Tibial nerve (tissue), 4 donors: ENCODE measurements around the gene LTBP3.

Experiments
- CTCF ChIP-seq, 5 experiments: fragments of 200-600 bp in 3 of 5; fragments of 450-650 bp in 2 of 5; sonication (generic) in 3 of 5; IDR thresholded peaks; one replicate each; pipeline ENCODE4 v1.5.1; 2016 to 2019; ENCODE audit warnings: antibody characterized with exemption in 5 of 5, mild to moderate bottlenecking in 3 of 5, moderate library complexity in 2 of 5
- EP300 ChIP-seq, 2 donors: sonication (generic); formaldehyde crosslinking; IDR thresholded peaks; one replicate each; pipeline ENCODE4 v1.6.1; 2017; ENCODE audit warnings: antibody characterized with exemption in 2 of 2, mild to moderate bottlenecking in 1 of 2
- POLR2A ChIP-seq, 2 donors: fragments of 450-650 bp; IDR thresholded peaks; one replicate each; pipeline ENCODE4 v1.6.1; 2017; ENCODE audit warnings: antibody characterized with exemption in 2 of 2, mild to moderate bottlenecking in 2 of 2, moderate library complexity in 2 of 2

GRCh38 chr11:65562020-65562419 lies 3.9 kb upstream of the LTBP3 start:
- no peak for TF ChIP-seq CTCF (IDR thresholded peaks at IDR 0.05)
- no peak for TF ChIP-seq POLR2A (IDR thresholded peaks at IDR 0.05)
- TF ChIP-seq EP300 (IDR thresholded peaks at IDR 0.05), result no peak
